ENCODE results near the gene RBL1.
A peak's percentile ranks its signal among the peaks of the same experiment; 100 is the strongest.
"Not testable (repeated sequence)": the region's sequence is repeated elsewhere in the genome, so short reads cannot be mapped to it uniquely, and the experiment has no call there.

The RBL1 gene

DNA sequence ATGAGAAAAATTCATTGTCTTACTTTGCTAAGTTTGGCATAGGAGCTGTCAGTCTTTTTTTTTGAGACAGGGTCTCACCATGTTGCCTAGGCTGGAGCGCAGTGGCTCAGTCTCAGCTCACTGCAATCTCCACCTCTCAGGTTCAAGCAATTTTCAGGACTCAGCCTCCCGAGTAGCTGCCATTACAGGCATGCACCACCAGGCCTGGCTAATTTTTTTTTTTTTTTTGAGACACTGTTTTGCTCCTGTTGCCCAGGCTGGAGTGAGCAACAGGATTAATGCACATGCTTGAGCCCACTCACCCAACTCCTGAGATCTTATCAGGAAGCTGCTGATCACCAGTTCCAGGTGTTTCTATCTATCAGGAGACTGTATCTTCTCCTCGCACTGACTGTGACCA lies 128.8 kb downstream of the RBL1 start:
- H3K9ac ChIP-seq (ENCODE audit: low read length); H3K36me3 ChIP-seq (ENCODE audit: control insufficient read depth, insufficient read depth, low read length); H3K4me3 ChIP-seq (ENCODE audit: low read depth, low read length); H3K27me3 ChIP-seq (ENCODE audit: control insufficient read depth, insufficient read depth, low read length); H3K4me1 ChIP-seq (ENCODE audit: control insufficient read depth, insufficient read depth, low read length); H3K27ac ChIP-seq (ENCODE audit: low read depth, low read length): not testable (repeated sequence)
- H3K9me3 ChIP-seq (ENCODE audit: control insufficient read depth, insufficient read depth, low read depth, low read length): peaks cover 23% of the 10 kb centered on the region

DNA sequence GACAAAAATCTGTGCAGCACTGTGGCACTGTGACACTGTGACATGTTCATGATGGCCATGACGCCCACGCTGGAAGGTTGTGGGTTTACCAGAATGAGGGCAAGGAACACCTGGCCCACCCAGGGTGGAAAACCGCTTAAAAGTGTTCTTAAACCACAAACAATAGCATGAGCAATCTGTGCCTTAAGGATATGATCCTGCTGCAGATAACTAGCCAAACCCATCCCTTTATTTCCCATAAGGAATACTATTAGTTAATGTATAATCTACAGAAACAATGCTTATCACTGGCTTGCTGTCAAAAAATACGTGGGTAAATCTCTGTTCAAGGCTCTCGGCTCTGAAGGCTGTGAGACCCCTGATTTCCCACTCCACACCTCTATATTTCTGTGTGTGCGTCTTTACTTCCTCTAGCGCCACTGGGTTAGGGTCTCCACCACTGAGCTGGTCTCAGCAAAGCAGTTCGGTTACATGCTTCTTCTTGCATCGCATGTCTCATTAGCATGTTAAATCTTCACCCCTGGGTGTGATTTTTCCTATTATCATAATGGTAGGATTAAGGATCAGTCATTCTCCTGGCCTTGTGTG lies 133.3 kb downstream of the RBL1 start:
- peaks cover 25% of the 10 kb centered on the region for H3K9me3 ChIP-seq (ENCODE audit: control insufficient read depth, insufficient read depth, low read depth, low read length)
- H3K4me1 ChIP-seq (ENCODE audit: control insufficient read depth, insufficient read depth, low read length); H3K27me3 ChIP-seq (ENCODE audit: control insufficient read depth, insufficient read depth, low read length); H3K36me3 ChIP-seq (ENCODE audit: control insufficient read depth, insufficient read depth, low read length); H3K4me3 ChIP-seq (ENCODE audit: low read depth, low read length); H3K9ac ChIP-seq (ENCODE audit: low read length); H3K27ac ChIP-seq (ENCODE audit: low read depth, low read length): not testable (repeated sequence)

GRCh38 chr20:36959242-36959641 lies 136.6 kb downstream of the RBL1 start:
- H3K36me3 ChIP-seq (ENCODE audit: control insufficient read depth, insufficient read depth, low read length): no peaks in the 10 kb centered on the region
- peaks cover 25% of the 10 kb centered on the region for H3K9me3 ChIP-seq (ENCODE audit: control insufficient read depth, insufficient read depth, low read depth, low read length)
- no peak overlapping the region for H3K27ac ChIP-seq (ENCODE audit: low read depth, low read length)
- no peak overlapping the region for H3K4me3 ChIP-seq (ENCODE audit: low read depth, low read length)
- no peaks in the 10 kb centered on the region for H3K27me3 ChIP-seq (ENCODE audit: control insufficient read depth, insufficient read depth, low read length)
- no peaks in the 10 kb centered on the region for H3K4me1 ChIP-seq (ENCODE audit: control insufficient read depth, insufficient read depth, low read length)
- H3K9ac ChIP-seq (ENCODE audit: low read length): no peak overlapping the region

DNA sequence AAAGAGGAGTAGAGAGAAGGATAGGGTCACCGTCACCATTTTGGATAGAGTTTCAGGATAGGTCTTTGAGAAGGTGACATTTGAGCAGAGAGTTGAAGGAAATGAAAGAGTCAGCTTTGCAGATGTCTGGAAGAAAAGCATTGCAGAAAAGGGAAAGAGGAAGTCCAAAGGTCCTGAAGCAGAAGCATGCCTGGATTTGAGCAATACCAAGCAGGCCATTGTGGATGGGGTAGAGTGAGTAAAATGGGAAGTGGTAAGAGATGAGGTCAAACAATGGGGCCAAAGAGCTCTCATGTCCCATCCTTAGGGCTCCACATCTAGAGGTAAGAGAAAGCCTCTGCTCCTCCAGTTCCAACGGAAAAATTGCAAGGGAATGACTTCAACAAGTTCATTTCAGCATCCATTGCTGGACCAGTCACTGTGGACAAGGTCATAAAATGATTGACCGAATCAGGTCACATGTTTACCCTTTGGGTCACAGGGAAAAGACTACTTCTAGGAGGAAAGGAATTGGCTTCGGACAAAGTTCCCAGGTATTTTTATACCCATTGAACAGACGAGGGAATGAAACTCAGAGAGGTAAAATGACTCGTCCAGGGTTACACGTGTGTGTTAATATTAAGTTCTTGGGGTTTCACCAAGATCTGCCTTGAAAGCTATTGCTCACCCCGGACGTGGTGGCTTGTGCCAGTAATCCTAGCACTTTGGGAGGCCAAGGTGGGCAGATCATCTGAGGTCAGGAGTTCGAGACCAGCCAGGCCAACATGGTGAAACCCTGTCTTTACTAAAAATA lies 137.7 kb downstream of the RBL1 start:
- Histone ChIP-seq H3K27me3 (ENCODE audit: control insufficient read depth, insufficient read depth, low read length) (no peaks in the 10 kb centered on the region), H3K4me1 (ENCODE audit: control insufficient read depth, insufficient read depth, low read length) (no peaks in the 10 kb centered on the region), H3K9ac (ENCODE audit: low read length) (no peak overlapping the region), H3K27ac (ENCODE audit: low read depth, low read length) (no peak overlapping the region), H3K4me3 (ENCODE audit: low read depth, low read length) (no peak overlapping the region), H3K9me3 (ENCODE audit: control insufficient read depth, insufficient read depth, low read depth, low read length) (peaks cover 18% of the 10 kb centered on the region), H3K36me3 (ENCODE audit: control insufficient read depth, insufficient read depth, low read length) (no peaks in the 10 kb centered on the region)

DNA sequence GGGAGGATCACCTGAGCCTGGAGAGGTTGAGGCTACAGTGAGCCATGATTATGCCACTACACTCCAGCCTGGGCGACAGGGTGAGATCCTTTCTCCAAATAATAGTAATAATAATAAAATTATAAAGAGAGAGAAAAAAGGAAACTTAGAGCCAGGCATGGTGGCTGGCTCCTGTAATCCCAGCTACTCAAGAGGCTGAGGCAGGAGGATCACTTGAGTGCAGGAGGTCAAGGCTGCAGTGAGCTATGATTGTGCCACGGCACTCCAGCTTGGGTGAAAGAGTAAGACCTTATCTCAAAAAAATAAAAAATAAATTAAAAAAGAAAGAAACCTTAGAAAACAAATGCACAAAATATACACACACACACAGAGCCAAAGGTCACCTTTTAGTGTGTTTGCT lies 139.1 kb downstream of the RBL1 start:
- no peaks in the 10 kb centered on the region for H3K36me3 ChIP-seq (ENCODE audit: control insufficient read depth, insufficient read depth, low read length)

GRCh38 chr20:36956016-36956415 lies 139.8 kb downstream of the RBL1 start:
- Histone ChIP-seq H3K9me3 (ENCODE audit: control insufficient read depth, insufficient read depth, low read depth, low read length) (peaks cover 3% of the 10 kb centered on the region; the same call in 1 of the 2 replicates), H3K27ac (ENCODE audit: low read depth, low read length) (no peak overlapping the region), H3K36me3 (ENCODE audit: control insufficient read depth, insufficient read depth, low read length) (no peaks in the 10 kb centered on the region), H3K4me3 (ENCODE audit: low read depth, low read length) (no peak overlapping the region), H3K4me1 (ENCODE audit: control insufficient read depth, insufficient read depth, low read length) (peaks cover 4% of the 10 kb centered on the region), H3K9ac (ENCODE audit: low read length) (no peak overlapping the region), H3K27me3 (ENCODE audit: control insufficient read depth, insufficient read depth, low read length) (peaks cover 3% of the 10 kb centered on the region; the same call in 1 of the 2 replicates)

More for the DNA sequence above, 139.1 kb downstream of the RBL1 start:
- no peak overlapping the region for H3K9ac ChIP-seq (ENCODE audit: low read length)
- H3K4me3 ChIP-seq (ENCODE audit: low read depth, low read length): no peak overlapping the region
- H3K9me3 ChIP-seq (ENCODE audit: control insufficient read depth, insufficient read depth, low read depth, low read length): peaks cover 7% of the 10 kb centered on the region; the same call in 1 of the 2 replicates
- H3K27ac ChIP-seq (ENCODE audit: low read depth, low read length): no peak overlapping the region
- no peaks in the 10 kb centered on the region for H3K27me3 ChIP-seq (ENCODE audit: control insufficient read depth, insufficient read depth, low read length)
- peaks cover 4% of the 10 kb centered on the region for H3K4me1 ChIP-seq (ENCODE audit: control insufficient read depth, insufficient read depth, low read length)

DNA sequence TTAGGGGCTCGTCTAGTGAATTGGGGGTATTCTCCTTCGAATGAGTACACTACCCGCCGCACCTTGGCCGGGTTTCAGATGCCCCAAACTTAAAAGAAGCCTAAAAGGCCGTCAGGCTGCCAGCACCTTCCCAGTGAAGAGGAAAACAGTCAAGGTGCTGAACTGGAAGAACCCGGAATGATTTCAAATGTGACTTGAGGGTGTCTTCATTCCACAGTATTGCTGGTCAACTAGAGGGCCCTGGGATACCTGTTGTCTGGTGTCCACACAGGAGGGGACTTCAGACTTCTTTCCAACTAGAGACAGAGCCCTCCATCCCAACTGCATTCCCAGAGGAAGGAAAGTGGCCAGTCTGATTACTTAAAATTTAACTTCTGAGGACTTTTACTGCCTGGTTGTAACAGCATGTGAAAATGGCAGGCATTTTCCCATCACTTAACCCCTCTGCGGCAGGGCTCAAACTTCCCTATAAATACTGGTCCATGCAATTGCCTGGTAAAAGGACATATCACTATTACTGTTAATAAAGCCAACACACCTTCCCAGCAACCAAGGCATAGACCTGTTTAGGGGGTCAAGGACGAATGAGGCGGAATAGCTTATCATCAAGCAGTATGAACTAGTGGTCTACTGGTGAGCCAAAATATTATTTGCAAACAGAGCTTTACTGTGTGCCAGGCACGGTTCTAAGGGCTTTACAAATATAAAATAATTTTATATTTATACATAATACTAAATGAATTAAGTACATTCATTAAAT lies 143.6 kb downstream of the RBL1 start:
- peaks cover 17% of the 10 kb centered on the region for H3K4me1 ChIP-seq (ENCODE audit: control insufficient read depth, insufficient read depth, low read length)
- peak overlapping the region; percentile 80 for H3K4me3 ChIP-seq (ENCODE audit: low read depth, low read length)
- H3K36me3 ChIP-seq (ENCODE audit: control insufficient read depth, insufficient read depth, low read length): no peaks in the 10 kb centered on the region
- H3K9ac ChIP-seq (ENCODE audit: low read length): peak overlapping the region; percentile 9
- H3K27me3 ChIP-seq (ENCODE audit: control insufficient read depth, insufficient read depth, low read length): peaks cover 17% of the 10 kb centered on the region; the same call in 1 of the 2 replicates
- H3K27ac ChIP-seq (ENCODE audit: low read depth, low read length): no peak overlapping the region
- no peaks in the 10 kb centered on the region for H3K9me3 ChIP-seq (ENCODE audit: control insufficient read depth, insufficient read depth, low read depth, low read length)

DNA sequence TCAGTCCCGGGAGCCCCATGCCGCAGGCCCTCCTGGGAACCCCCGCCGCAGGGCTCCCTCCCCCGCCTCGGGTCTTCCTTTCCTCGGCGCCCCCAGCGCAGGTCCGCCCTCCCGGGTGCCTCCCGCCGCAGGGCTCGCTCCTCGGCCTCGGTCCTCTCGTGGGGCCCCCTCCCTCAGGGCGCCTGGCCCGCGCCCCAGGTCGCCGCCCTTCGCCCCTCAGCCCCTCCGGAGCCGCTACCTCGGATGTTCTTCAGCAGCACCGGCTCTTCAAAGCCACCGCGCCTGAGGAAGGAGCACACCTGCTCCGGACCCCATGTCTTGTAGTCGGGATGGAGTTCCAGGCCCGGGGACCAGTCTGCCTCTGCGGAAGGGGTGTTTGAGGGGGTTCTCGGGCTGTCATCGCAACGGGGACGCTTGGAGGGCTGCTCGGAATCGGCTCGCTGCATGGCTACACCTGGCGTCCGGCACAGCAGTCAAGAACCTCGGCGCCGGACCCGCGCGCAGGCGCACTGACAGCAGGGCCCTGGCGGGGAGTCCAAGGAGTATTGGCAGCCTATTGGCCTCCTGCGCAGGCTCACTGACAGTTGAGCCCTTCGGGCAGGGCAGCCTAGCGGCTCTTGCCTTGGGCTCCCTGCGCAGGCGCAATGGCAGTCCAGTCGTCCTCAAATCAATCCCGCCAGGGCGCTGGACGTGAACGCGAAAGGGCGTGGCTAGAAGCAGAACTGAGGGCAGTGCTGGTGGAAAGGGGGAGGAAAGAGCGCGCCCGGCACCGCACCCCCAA lies 144.4 kb downstream of the RBL1 start, which contains the start of gene SAMHD1:
SAMHD1 (minus strand) TSS at position 511 of the 781 bp plus-strand sequence; CDS start at position 446, 65 bp downstream.
- Histone ChIP-seq H3K27ac (ENCODE audit: low read depth, low read length) (no peak within 1 kb of the TSS), H3K27me3 (ENCODE audit: control insufficient read depth, insufficient read depth, low read length) (peaks cover 17% of the 10 kb centered on the region; the same call in 1 of the 2 replicates), H3K4me3 (ENCODE audit: low read depth, low read length) (peak within 1 kb of the TSS; percentile 80), H3K36me3 (ENCODE audit: control insufficient read depth, insufficient read depth, low read length) (no peaks in the 10 kb centered on the region), H3K9me3 (ENCODE audit: control insufficient read depth, insufficient read depth, low read depth, low read length) (no peaks in the 10 kb centered on the region), H3K4me1 (ENCODE audit: control insufficient read depth, insufficient read depth, low read length) (peaks cover 21% of the 10 kb centered on the region), H3K9ac (ENCODE audit: low read length) (peak within 1 kb of the TSS; percentile 57)

DNA sequence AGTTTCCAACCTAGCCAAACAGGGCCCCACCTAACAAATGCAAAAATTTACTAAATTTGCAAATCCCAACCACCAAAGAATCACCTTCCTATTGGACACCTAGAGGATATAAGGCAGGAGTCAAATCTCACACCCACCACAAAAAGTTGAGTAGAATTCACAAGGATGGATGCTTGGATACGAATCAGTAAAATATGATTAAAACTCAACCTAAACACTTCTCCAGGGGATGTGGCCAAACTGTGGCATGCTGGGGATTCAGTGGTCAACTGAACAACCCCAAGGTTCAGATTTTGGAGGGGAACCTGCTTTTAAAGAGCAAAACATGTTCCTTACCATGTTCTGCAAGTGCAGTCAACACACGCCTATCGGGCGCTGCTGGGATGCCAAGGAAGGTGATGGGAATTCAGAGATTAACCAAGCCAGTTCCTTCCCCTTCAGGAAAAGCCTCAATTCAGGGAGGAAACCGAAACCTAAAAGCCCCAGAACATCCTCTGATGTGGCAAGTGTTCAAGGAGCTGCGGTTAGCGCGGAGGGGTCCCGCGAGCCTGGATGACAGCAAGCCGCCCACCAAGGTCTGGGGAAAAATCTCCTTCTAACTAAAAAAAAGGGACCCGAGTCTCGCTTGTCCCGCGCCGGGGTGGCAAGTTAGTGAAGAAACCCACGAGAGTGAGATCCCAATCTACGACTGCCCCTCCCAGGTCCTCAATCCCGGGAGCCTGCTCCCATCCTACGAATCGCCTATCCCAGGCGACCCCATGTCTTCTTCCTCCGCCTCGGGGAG lies 145.2 kb downstream of the RBL1 start:
- H3K4me1 ChIP-seq (ENCODE audit: control insufficient read depth, insufficient read depth, low read length): peaks cover 22% of the 10 kb centered on the region
- H3K27me3 ChIP-seq (ENCODE audit: control insufficient read depth, insufficient read depth, low read length): peaks cover 17% of the 10 kb centered on the region; the same call in 1 of the 2 replicates
- H3K4me3 ChIP-seq (ENCODE audit: low read depth, low read length): peak overlapping the region; percentile 80
- no peaks in the 10 kb centered on the region for H3K9me3 ChIP-seq (ENCODE audit: control insufficient read depth, insufficient read depth, low read depth, low read length)
- H3K27ac ChIP-seq (ENCODE audit: low read depth, low read length): no peak overlapping the region
- no peaks in the 10 kb centered on the region; the same call in 1 of the 2 replicates for H3K36me3 ChIP-seq (ENCODE audit: control insufficient read depth, insufficient read depth, low read length)
- H3K9ac ChIP-seq (ENCODE audit: low read length): peak overlapping the region; percentile 14
